ENCODE measurements around the gene IGF2R. TPM values are rescaled to one million over a fixed set of nuclear protein-coding genes. Genes with fewer than 3 reads are reported as not detected.

IGF2R gene
- total and polyA plus RNA-seq, 2 of the 13 experiments (the other 11 are each of a cell fraction or from before 2014, with no cell fraction given): 38.3 to 70.0 TPM

DNA sequence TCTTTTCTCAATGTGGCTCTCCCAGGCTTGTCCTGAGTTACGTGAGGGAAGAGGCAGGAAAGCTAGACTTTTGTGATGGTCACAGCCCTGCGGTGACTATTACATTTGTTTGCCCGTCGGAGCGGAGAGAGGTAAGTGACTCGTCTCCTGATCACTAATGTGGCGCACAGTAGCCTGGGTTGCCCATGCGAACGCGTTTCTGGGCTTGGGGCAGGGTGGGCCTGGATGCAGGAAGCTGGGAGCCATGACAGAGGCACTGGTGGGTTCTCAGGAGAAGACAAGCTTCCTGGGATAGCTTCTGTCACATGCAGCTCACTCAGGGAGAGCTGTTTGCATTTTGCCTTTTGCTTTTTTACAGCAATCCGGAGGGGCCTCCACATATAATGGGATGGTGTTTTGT is 60.6 kb downstream of the IGF2R start:
- 98% methylated on average over 11 of the region's 11 CpGs for WGBS (ENCODE audit: low lambda C conversion rate)
- DNase-seq (ENCODE audit: low spot score) (no peak), ATAC-seq (no peak), FAIRE-seq (no peak)
- CTCF ChIA-PET (ENCODE audit: low intra/inter-chr PET ratio, low total read pairs): no interaction called here
- intact Hi-C loops (cut with micrococcal nuclease; ENCODE audit: unreplicated experiment): no loop called here
- no peaks in the 10 kb centered on the region for H3K4me1 ChIP-seq (ENCODE audit: insufficient read depth, low read length)
- peaks cover 48 to 91% of the 10 kb centered on the region in 2 experiments for H3K36me3 ChIP-seq (replicated peaks in 1 of 2; ENCODE audit: control insufficient read depth in 1 of 2, insufficient read depth in 2 of 2, low read length in 2 of 2)
- H4K20me1 ChIP-seq (ENCODE audit: insufficient read depth, low read length): no peaks in the 10 kb centered on the region
- no peak overlapping the region for H3K27ac ChIP-seq (ENCODE audit: extremely low read length, insufficient read depth, low read length)
- no TSS peak for BruUV-seq (replicated peaks)
- no peak overlapping the region for H3K4me3 ChIP-seq (replicated peaks in 1 of 3; ENCODE audit: insufficient read depth in 1 of 3, low read depth in 2 of 3, low read length in 3 of 3)
- in situ Hi-C loops (cut with HindIII; ENCODE audit: extremely low pct_ligation_motif_present, low pct_unique_long_range_greater_than_20kb): no loop called here
- no peaks in the 10 kb centered on the region for H3K79me2 ChIP-seq (ENCODE audit: insufficient read depth, low read length)
- no peak overlapping the region for H3K4me2 ChIP-seq (ENCODE audit: low read depth, low read length)
- H3K27me3 ChIP-seq (ENCODE audit: control insufficient read depth in 1 of 2, insufficient read depth in 2 of 2, low read length in 2 of 2): no peaks in the 10 kb centered on the region
- no peak overlapping the region for H3K9ac ChIP-seq (ENCODE audit: insufficient read depth, low read depth, low read length)
- no peaks in the 10 kb centered on the region for H3K9me3 ChIP-seq (ENCODE audit: low read length)
- POLR2A ChIA-PET: no interaction called here
- H2AFZ ChIP-seq (ENCODE audit: low read length): no peak overlapping the region
- TF ChIP-seq TCF7L2 (IDR thresholded peaks at IDR 0.05; ENCODE audit: low read depth, low read length) (no peak), FOSL1 (CRISPR knock-in tag; IDR thresholded peaks at IDR 0.05; ENCODE audit: borderline replicate concordance) (no peak), ZNF670 (CRISPR knock-in tag; IDR thresholded peaks at IDR 0.05; ENCODE audit: borderline replicate concordance) (no peak), SIX4 (CRISPR knock-in tag; IDR thresholded peaks at IDR 0.05) (no peak), RBM22 (optimal IDR thresholded peaks at IDR 0.05; ENCODE audit: low read length) (peak; percentile 74), ZNF839 (CRISPR knock-in tag; IDR thresholded peaks at IDR 0.05; ENCODE audit: borderline replicate concordance) (no peak)
- TF ChIP-seq, protein P1, sequence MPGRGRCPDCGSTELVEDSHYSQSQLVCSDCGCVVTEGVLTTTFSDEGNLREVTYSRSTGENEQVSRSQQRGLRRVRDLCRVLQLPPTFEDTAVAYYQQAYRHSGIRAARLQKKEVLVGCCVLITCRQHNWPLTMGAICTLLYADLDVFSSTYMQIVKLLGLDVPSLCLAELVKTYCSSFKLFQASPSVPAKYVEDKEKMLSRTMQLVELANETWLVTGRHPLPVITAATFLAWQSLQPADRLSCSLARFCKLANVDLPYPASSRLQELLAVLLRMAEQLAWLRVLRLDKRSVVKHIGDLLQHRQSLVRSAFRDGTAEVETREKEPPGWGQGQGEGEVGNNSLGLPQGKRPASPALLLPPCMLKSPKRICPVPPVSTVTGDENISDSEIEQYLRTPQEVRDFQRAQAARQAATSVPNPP (CRISPR knock-in tag; IDR thresholded peaks at IDR 0.05): no peak
- TF ChIP-seq, protein P2, sequence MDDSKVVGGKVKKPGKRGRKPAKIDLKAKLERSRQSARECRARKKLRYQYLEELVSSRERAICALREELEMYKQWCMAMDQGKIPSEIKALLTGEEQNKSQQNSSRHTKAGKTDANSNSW (CRISPR knock-in tag; IDR thresholded peaks at IDR 0.05; ENCODE audit: borderline replicate concordance): no peak
- TF ChIP-seq, protein P3, sequence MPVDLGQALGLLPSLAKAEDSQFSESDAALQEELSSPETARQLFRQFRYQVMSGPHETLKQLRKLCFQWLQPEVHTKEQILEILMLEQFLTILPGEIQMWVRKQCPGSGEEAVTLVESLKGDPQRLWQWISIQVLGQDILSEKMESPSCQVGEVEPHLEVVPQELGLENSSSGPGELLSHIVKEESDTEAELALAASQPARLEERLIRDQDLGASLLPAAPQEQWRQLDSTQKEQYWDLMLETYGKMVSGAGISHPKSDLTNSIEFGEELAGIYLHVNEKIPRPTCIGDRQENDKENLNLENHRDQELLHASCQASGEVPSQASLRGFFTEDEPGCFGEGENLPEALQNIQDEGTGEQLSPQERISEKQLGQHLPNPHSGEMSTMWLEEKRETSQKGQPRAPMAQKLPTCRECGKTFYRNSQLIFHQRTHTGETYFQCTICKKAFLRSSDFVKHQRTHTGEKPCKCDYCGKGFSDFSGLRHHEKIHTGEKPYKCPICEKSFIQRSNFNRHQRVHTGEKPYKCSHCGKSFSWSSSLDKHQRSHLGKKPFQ (CRISPR knock-in tag; IDR thresholded peaks at IDR 0.05; ENCODE audit: insufficient replicate concordance): no peak

Measured in HepG2 (cell line).